HEK293 (cell line): ENCODE measurements around the gene CCNJL.
A peak's percentile ranks its signal among the peaks of the same experiment; 100 is the strongest.

Experiments used
- KLF7 ChIP-seq: fragments of 450-650 bp; formaldehyde crosslinking; IDR thresholded peaks from 2 replicates; pipeline ENCODE4 v1.5.1; 2016; ENCODE audit warnings: missing biosample characterization, missing genetic modification characterization, borderline replicate concordance
- MZF1 ChIP-seq: fragments of 450-650 bp; formaldehyde crosslinking; IDR thresholded peaks from 2 replicates; pipeline ENCODE4 v1.5.1; 2017; ENCODE audit warnings: missing biosample characterization, missing genetic modification characterization, borderline replicate concordance
- ZBTB21 ChIP-seq: fragments of 450-650 bp; formaldehyde crosslinking; IDR thresholded peaks from 2 replicates; pipeline ENCODE4 v1.5.1; 2017; ENCODE audit warnings: missing biosample characterization, missing genetic modification characterization
- ZFP37 ChIP-seq: fragments of 450-650 bp; formaldehyde crosslinking; IDR thresholded peaks from 2 replicates; pipeline ENCODE4 v1.5.1; 2016; ENCODE audit warnings: missing biosample characterization, missing genetic modification characterization
- ZNF140 ChIP-seq: fragments of 450-650 bp; formaldehyde crosslinking; IDR thresholded peaks from 2 replicates; pipeline ENCODE4 v1.5.1; 2016; ENCODE audit warnings: missing biosample characterization, missing genetic modification characterization
- ZNF19 ChIP-seq: fragments of 450-650 bp; formaldehyde crosslinking; IDR thresholded peaks from 2 replicates; pipeline ENCODE4; 2016; ENCODE audit warnings: missing biosample characterization, missing genetic modification characterization, low read depth
- ZNF202 ChIP-seq: fragments of 450-650 bp; formaldehyde crosslinking; IDR thresholded peaks from 2 replicates; pipeline ENCODE4 v1.5.1; 2016; ENCODE audit warnings: missing biosample characterization, missing genetic modification characterization, borderline replicate concordance
- ZNF292 ChIP-seq: fragments of 450-650 bp; formaldehyde crosslinking; IDR thresholded peaks from 2 replicates; pipeline ENCODE4 v1.5.1; 2016; ENCODE audit warnings: low read depth, missing biosample characterization, missing genetic modification characterization, borderline replicate concordance
- ZNF354C ChIP-seq: fragments of 450-650 bp; formaldehyde crosslinking; IDR thresholded peaks from 2 replicates; pipeline ENCODE4 v1.5.1; 2016; ENCODE audit warnings: missing biosample characterization, missing genetic modification characterization, low read depth, borderline replicate concordance
- ZNF394 ChIP-seq: fragments of 450-650 bp; formaldehyde crosslinking; IDR thresholded peaks from 2 replicates; pipeline ENCODE4 v1.5.1; 2016; ENCODE audit warnings: missing biosample characterization, missing genetic modification characterization, mild to moderate bottlenecking, moderate library complexity, borderline replicate concordance
- ZNF501 ChIP-seq: fragments of 450-650 bp; formaldehyde crosslinking; IDR thresholded peaks from 2 replicates; pipeline ENCODE4 v1.5.1; 2016; ENCODE audit warnings: missing biosample characterization, missing genetic modification characterization
- ZNF510 ChIP-seq: fragments of 450-650 bp; formaldehyde crosslinking; IDR thresholded peaks from 2 replicates; pipeline ENCODE4 v1.5.1; 2018; ENCODE audit warnings: mild to moderate bottlenecking, missing genetic modification characterization, missing biosample characterization; ENCODE audit not compliant: insufficient replicate concordance
- ZNF555 ChIP-seq: fragments of 450-650 bp; formaldehyde crosslinking; conservative IDR thresholded peaks from 2 replicates; pipeline ENCODE4 v1.5.1; 2017; ENCODE audit warnings: missing biosample characterization, mild to moderate bottlenecking, missing genetic modification characterization, inconsistent platforms
- ZNF623 ChIP-seq: fragments of 450-650 bp; formaldehyde crosslinking; IDR thresholded peaks from 2 replicates; pipeline ENCODE4 v1.5.1; 2016; ENCODE audit warnings: missing biosample characterization, missing genetic modification characterization
- ZNF664 ChIP-seq: fragments of 450-650 bp; formaldehyde crosslinking; IDR thresholded peaks from 2 replicates; pipeline ENCODE4 v1.5.1; 2016; ENCODE audit warnings: missing biosample characterization, missing genetic modification characterization
- ZXDB ChIP-seq: fragments of 450-650 bp; formaldehyde crosslinking; IDR thresholded peaks from 2 replicates; pipeline ENCODE4 v1.5.1; 2016; ENCODE audit warnings: missing biosample characterization, missing genetic modification characterization
- TF ChIP-seq, protein P1 (sequence below): fragments of 450-650 bp; formaldehyde crosslinking; IDR thresholded peaks from 2 replicates; pipeline ENCODE4 v1.5.1; 2016; ENCODE audit warnings: missing biosample characterization, missing genetic modification characterization, borderline replicate concordance
- TF ChIP-seq, protein P2 (sequence below): fragments of 450-650 bp; formaldehyde crosslinking; IDR thresholded peaks from 2 replicates; pipeline ENCODE4 v1.5.1; 2016; ENCODE audit warnings: missing biosample characterization, missing genetic modification characterization
- TF ChIP-seq, protein P3 (sequence below): fragments of 450-650 bp; formaldehyde crosslinking; conservative IDR thresholded peaks from 2 replicates; pipeline ENCODE4 v1.5.1; 2016; ENCODE audit warnings: low read depth, missing biosample characterization, missing genetic modification characterization
- TF ChIP-seq, protein P4 (sequence below): fragments of 450-650 bp; formaldehyde crosslinking; IDR thresholded peaks from 2 replicates; pipeline ENCODE4 v1.5.1; 2016; ENCODE audit warnings: missing biosample characterization, missing genetic modification characterization
- TF ChIP-seq, protein P5 (sequence below): fragments of 450-650 bp; formaldehyde crosslinking; conservative IDR thresholded peaks from 2 replicates; pipeline ENCODE4 v1.5.1; 2016; ENCODE audit warnings: low read depth, missing biosample characterization, missing genetic modification characterization

CCNJL gene

DNA sequence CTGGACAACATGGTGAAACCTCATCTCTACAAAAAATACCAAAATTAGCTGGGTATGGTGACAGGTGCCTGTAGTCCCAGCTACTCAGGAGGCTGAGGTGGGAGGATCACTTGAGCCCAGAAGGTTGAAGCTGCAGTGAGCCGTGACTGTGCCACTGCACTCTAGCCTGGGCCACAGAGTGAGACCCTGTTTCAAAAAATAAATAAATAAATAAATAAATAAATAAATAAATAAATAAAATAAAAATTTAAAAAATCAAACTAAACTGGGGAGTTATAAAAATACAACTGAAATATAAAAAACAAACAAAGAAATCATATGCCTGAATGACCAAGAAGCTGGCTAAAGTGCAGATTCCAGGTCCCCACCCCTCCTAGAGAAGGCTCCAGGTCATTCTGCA is 62.8 kb downstream of the CCNJL start (continued):
- TF ChIP-seq, protein P1, sequence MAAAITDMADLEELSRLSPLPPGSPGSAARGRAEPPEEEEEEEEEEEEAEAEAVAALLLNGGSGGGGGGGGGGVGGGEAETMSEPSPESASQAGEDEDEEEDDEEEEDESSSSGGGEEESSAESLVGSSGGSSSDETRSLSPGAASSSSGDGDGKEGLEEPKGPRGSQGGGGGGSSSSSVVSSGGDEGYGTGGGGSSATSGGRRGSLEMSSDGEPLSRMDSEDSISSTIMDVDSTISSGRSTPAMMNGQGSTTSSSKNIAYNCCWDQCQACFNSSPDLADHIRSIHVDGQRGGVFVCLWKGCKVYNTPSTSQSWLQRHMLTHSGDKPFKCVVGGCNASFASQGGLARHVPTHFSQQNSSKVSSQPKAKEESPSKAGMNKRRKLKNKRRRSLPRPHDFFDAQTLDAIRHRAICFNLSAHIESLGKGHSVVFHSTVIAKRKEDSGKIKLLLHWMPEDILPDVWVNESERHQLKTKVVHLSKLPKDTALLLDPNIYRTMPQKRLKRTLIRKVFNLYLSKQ (tag by site-specific recombination) = peak; percentile 74; the same call in 1 of the 2 replicates
- TF ChIP-seq ZXDB (tag by site-specific recombination) (peak; percentile 79), ZNF623 (tag by site-specific recombination) (peak; percentile 83), MZF1 (peak; percentile 29; the same call in 1 of the 2 replicates), ZNF292 (tag by site-specific recombination) (peak; percentile 79; the same call in 1 of the 2 replicates), ZNF394 (tag by site-specific recombination) (peak; percentile 96), ZNF19 (tag by site-specific recombination) (0 out of 2 replicates have a peak, but pooled peaks have one; percentile 36), KLF7 (tag by site-specific recombination) (peak; percentile 18; the same call in 1 of the 2 replicates), ZFP37 (tag by site-specific recombination) (peak; percentile 81; the same call in 1 of the 2 replicates), ZNF202 (tag by site-specific recombination) (peak; percentile 85; the same call in 1 of the 2 replicates), ZNF354C (tag by site-specific recombination) (peak; percentile 56; the same call in 1 of the 2 replicates), ZNF501 (tag by site-specific recombination) (peak; percentile 57; the same call in 1 of the 2 replicates), ZNF664 (tag by site-specific recombination) (peak; percentile 62), ZNF510 (tag by site-specific recombination) (peak; percentile 75), ZBTB21 (tag by site-specific recombination) (0 out of 2 replicates have a peak, but pooled peaks have one; percentile 29), ZNF555 (tag by site-specific recombination) (peak; percentile 94), ZNF140 (tag by site-specific recombination) (peak; percentile 89)
- TF ChIP-seq, protein P2, sequence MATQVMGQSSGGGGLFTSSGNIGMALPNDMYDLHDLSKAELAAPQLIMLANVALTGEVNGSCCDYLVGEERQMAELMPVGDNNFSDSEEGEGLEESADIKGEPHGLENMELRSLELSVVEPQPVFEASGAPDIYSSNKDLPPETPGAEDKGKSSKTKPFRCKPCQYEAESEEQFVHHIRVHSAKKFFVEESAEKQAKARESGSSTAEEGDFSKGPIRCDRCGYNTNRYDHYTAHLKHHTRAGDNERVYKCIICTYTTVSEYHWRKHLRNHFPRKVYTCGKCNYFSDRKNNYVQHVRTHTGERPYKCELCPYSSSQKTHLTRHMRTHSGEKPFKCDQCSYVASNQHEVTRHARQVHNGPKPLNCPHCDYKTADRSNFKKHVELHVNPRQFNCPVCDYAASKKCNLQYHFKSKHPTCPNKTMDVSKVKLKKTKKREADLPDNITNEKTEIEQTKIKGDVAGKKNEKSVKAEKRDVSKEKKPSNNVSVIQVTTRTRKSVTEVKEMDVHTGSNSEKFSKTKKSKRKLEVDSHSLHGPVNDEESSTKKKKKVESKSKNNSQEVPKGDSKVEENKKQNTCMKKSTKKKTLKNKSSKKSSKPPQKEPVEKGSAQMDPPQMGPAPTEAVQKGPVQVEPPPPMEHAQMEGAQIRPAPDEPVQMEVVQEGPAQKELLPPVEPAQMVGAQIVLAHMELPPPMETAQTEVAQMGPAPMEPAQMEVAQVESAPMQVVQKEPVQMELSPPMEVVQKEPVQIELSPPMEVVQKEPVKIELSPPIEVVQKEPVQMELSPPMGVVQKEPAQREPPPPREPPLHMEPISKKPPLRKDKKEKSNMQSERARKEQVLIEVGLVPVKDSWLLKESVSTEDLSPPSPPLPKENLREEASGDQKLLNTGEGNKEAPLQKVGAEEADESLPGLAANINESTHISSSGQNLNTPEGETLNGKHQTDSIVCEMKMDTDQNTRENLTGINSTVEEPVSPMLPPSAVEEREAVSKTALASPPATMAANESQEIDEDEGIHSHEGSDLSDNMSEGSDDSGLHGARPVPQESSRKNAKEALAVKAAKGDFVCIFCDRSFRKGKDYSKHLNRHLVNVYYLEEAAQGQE = peak; percentile 78
- TF ChIP-seq, protein P3, sequence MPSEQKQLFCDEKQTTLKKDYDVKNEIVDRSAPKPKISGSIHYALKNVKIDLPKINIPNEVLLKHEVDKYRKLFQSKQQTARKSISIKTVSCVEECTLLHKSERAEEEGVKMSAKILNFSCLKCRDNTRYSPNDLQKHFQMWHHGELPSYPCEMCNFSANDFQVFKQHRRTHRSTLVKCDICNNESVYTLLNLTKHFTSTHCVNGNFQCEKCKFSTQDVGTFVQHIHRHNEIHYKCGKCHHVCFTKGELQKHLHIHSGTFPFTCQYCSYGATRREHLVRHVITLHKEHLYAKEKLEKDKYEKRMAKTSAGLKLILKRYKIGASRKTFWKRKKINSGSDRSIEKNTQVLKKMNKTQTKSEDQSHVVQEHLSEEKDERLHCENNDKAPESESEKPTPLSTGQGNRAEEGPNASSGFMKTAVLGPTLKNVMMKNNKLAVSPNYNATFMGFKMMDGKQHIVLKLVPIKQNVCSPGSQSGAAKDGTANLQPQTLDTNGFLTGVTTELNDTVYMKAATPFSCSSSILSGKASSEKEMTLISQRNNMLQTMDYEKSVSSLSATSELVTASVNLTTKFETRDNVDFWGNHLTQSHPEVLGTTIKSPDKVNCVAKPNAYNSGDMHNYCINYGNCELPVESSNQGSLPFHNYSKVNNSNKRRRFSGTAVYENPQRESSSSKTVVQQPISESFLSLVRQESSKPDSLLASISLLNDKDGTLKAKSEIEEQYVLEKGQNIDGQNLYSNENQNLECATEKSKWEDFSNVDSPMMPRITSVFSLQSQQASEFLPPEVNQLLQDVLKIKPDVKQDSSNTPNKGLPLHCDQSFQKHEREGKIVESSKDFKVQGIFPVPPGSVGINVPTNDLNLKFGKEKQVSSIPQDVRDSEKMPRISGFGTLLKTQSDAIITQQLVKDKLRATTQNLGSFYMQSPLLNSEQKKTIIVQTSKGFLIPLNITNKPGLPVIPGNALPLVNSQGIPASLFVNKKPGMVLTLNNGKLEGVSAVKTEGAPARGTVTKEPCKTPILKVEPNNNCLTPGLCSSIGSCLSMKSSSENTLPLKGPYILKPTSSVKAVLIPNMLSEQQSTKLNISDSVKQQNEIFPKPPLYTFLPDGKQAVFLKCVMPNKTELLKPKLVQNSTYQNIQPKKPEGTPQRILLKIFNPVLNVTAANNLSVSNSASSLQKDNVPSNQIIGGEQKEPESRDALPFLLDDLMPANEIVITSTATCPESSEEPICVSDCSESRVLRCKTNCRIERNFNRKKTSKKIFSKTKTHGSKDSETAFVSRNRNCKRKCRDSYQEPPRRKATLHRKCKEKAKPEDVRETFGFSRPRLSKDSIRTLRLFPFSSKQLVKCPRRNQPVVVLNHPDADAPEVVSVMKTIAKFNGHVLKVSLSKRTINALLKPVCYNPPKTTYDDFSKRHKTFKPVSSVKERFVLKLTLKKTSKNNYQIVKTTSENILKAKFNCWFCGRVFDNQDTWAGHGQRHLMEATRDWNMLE (tag by site-specific recombination) = peak; percentile 94
- TF ChIP-seq, protein P4, sequence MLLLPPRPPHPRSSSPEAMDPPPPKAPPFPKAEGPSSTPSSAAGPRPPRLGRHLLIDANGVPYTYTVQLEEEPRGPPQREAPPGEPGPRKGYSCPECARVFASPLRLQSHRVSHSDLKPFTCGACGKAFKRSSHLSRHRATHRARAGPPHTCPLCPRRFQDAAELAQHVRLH (tag by site-specific recombination) = 0 out of 2 replicates have a peak, but pooled peaks have one; percentile 41
- TF ChIP-seq, protein P5, sequence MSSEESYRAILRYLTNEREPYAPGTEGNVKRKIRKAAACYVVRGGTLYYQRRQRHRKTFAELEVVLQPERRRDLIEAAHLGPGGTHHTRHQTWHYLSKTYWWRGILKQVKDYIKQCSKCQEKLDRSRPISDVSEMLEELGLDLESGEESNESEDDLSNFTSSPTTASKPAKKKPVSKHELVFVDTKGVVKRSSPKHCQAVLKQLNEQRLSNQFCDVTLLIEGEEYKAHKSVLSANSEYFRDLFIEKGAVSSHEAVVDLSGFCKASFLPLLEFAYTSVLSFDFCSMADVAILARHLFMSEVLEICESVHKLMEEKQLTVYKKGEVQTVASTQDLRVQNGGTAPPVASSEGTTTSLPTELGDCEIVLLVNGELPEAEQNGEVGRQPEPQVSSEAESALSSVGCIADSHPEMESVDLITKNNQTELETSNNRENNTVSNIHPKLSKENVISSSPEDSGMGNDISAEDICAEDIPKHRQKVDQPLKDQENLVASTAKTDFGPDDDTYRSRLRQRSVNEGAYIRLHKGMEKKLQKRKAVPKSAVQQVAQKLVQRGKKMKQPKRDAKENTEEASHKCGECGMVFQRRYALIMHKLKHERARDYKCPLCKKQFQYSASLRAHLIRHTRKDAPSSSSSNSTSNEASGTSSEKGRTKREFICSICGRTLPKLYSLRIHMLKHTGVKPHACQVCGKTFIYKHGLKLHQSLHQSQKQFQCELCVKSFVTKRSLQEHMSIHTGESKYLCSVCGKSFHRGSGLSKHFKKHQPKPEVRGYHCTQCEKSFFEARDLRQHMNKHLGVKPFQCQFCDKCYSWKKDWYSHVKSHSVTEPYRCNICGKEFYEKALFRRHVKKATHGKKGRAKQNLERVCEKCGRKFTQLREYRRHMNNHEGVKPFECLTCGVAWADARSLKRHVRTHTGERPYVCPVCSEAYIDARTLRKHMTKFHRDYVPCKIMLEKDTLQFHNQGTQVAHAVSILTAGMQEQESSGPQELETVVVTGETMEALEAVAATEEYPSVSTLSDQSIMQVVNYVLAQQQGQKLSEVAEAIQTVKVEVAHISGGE = peak; percentile 82
